ENCODE measurements around the gene CAB39.

CAB39 gene

GRCh38 chr2:230734247-230735175, 21.9 kb downstream of the CAB39 start:
- Histone ChIP-seq H3K4me1 (ENCODE audit: control insufficient read depth, insufficient read depth, low read length, unreplicated experiment) (no peaks in the 10 kb centered on the region), H2AFZ (ENCODE audit: low read length, unreplicated experiment) (no peak overlapping the region), H3K27me3 (ENCODE audit: insufficient read depth, low read length) (no peaks in the 10 kb centered on the region), H3K4me3 (ENCODE audit: low read depth, low read length) (no peak overlapping the region), H3K36me3 (ENCODE audit: insufficient read depth, low read length) (no peaks in the 10 kb centered on the region), H3K27ac (ENCODE audit: low read depth, low read length) (no peak overlapping the region), H3K79me2 (ENCODE audit: control insufficient read depth, insufficient read depth, low read length, unreplicated experiment) (peaks cover 80% of the 10 kb centered on the region)

- Histone ChIP-seq H3K4me3 (ENCODE audit: low read depth, low read length) (no peak overlapping the region), H2AFZ (ENCODE audit: low read length, unreplicated experiment) (no peak overlapping the region), H3K27me3 (ENCODE audit: insufficient read depth, low read length) (no peaks in the 10 kb centered on the region), H3K79me2 (ENCODE audit: control insufficient read depth, insufficient read depth, low read length, unreplicated experiment) (peaks cover 82% of the 10 kb centered on the region), H3K4me1 (ENCODE audit: control insufficient read depth, insufficient read depth, low read length, unreplicated experiment) (no peaks in the 10 kb centered on the region), H3K36me3 (ENCODE audit: insufficient read depth, low read length) (0 out of 2 replicates have a peak, but pooled peaks cover 4% of the 10 kb centered on the region), H3K27ac (ENCODE audit: low read depth, low read length) (no peak overlapping the region)
Observed at GRCh38 chr2:230735884-230736283, 23.2 kb downstream of the CAB39 start.

- peaks cover 10% of the 10 kb centered on the region; the same call in 1 of the 2 replicates for H3K36me3 ChIP-seq (ENCODE audit: insufficient read depth, low read length)
- no peaks in the 10 kb centered on the region for H3K4me1 ChIP-seq (ENCODE audit: control insufficient read depth, insufficient read depth, low read length, unreplicated experiment)
- H3K4me3 ChIP-seq (ENCODE audit: low read depth, low read length) = no peak overlapping the region
- H3K79me2 ChIP-seq (ENCODE audit: control insufficient read depth, insufficient read depth, low read length, unreplicated experiment) = peaks cover 75% of the 10 kb centered on the region
- H3K27me3 ChIP-seq (ENCODE audit: insufficient read depth, low read length) = no peaks in the 10 kb centered on the region
- H2AFZ ChIP-seq (ENCODE audit: low read length, unreplicated experiment) = no peak overlapping the region
- no peak overlapping the region for H3K27ac ChIP-seq (ENCODE audit: low read depth, low read length)
Observed at GRCh38 chr2:230737300-230737699, 24.7 kb downstream of the CAB39 start.

- Histone ChIP-seq H3K4me3 (ENCODE audit: low read depth, low read length) (no peak overlapping the region), H3K4me1 (ENCODE audit: control insufficient read depth, insufficient read depth, low read length, unreplicated experiment) (no peaks in the 10 kb centered on the region), H3K36me3 (ENCODE audit: insufficient read depth, low read length) (peaks cover 10% of the 10 kb centered on the region; the same call in 1 of the 2 replicates), H2AFZ (ENCODE audit: low read length, unreplicated experiment) (no peak overlapping the region), H3K79me2 (ENCODE audit: control insufficient read depth, insufficient read depth, low read length, unreplicated experiment) (peaks cover 72% of the 10 kb centered on the region), H3K27me3 (ENCODE audit: insufficient read depth, low read length) (no peaks in the 10 kb centered on the region), H3K27ac (ENCODE audit: low read depth, low read length) (no peak overlapping the region)
Observed at GRCh38 chr2:230737791-230738226, 25.2 kb downstream of the CAB39 start.

GRCh38 chr2:230738391-230738811, 25.8 kb downstream of the CAB39 start:
- no peak overlapping the region for H3K27ac ChIP-seq (ENCODE audit: low read depth, low read length)

GRCh38 chr2:230738924-230739323, 26.3 kb downstream of the CAB39 start:
- H3K4me3 ChIP-seq (ENCODE audit: low read depth, low read length) = no peak overlapping the region
- H2AFZ ChIP-seq (ENCODE audit: low read length, unreplicated experiment) = no peak overlapping the region
- peaks cover 10% of the 10 kb centered on the region; the same call in 1 of the 2 replicates for H3K36me3 ChIP-seq (ENCODE audit: insufficient read depth, low read length)
- H3K27me3 ChIP-seq (ENCODE audit: insufficient read depth, low read length) = no peaks in the 10 kb centered on the region
- H3K4me1 ChIP-seq (ENCODE audit: control insufficient read depth, insufficient read depth, low read length, unreplicated experiment) = no peaks in the 10 kb centered on the region
- H3K79me2 ChIP-seq (ENCODE audit: control insufficient read depth, insufficient read depth, low read length, unreplicated experiment) = peaks cover 65% of the 10 kb centered on the region
- H3K27ac ChIP-seq (ENCODE audit: low read depth, low read length) = no peak overlapping the region

More at GRCh38 chr2:230738391-230738811, 25.8 kb downstream of the CAB39 start:
- Histone ChIP-seq H3K4me3 (ENCODE audit: low read depth, low read length) (no peak overlapping the region), H3K79me2 (ENCODE audit: control insufficient read depth, insufficient read depth, low read length, unreplicated experiment) (peaks cover 70% of the 10 kb centered on the region), H3K36me3 (ENCODE audit: insufficient read depth, low read length) (peaks cover 10% of the 10 kb centered on the region; the same call in 1 of the 2 replicates), H3K4me1 (ENCODE audit: control insufficient read depth, insufficient read depth, low read length, unreplicated experiment) (no peaks in the 10 kb centered on the region), H2AFZ (ENCODE audit: low read length, unreplicated experiment) (no peak overlapping the region), H3K27me3 (ENCODE audit: insufficient read depth, low read length) (no peaks in the 10 kb centered on the region)

GRCh38 chr2:230739961-230740360, 27.3 kb downstream of the CAB39 start:
- Histone ChIP-seq H2AFZ (ENCODE audit: low read length, unreplicated experiment) (no peak overlapping the region), H3K4me3 (ENCODE audit: low read depth, low read length) (no peak overlapping the region), H3K27me3 (ENCODE audit: insufficient read depth, low read length) (no peaks in the 10 kb centered on the region), H3K36me3 (ENCODE audit: insufficient read depth, low read length) (peaks cover 10% of the 10 kb centered on the region; the same call in 1 of the 2 replicates), H3K79me2 (ENCODE audit: control insufficient read depth, insufficient read depth, low read length, unreplicated experiment) (peaks cover 60% of the 10 kb centered on the region), H3K4me1 (ENCODE audit: control insufficient read depth, insufficient read depth, low read length, unreplicated experiment) (no peaks in the 10 kb centered on the region), H3K27ac (ENCODE audit: low read depth, low read length) (no peak overlapping the region)

- Histone ChIP-seq H3K79me2 (ENCODE audit: control insufficient read depth, insufficient read depth, low read length, unreplicated experiment) (peaks cover 61% of the 10 kb centered on the region), H3K4me3 (ENCODE audit: low read depth, low read length) (no peak overlapping the region), H3K27ac (ENCODE audit: low read depth, low read length) (no peak overlapping the region), H3K36me3 (ENCODE audit: insufficient read depth, low read length) (peaks cover 10% of the 10 kb centered on the region; the same call in 1 of the 2 replicates), H3K27me3 (ENCODE audit: insufficient read depth, low read length) (no peaks in the 10 kb centered on the region), H2AFZ (ENCODE audit: low read length, unreplicated experiment) (no peak overlapping the region), H3K4me1 (ENCODE audit: control insufficient read depth, insufficient read depth, low read length, unreplicated experiment) (no peaks in the 10 kb centered on the region)
Observed at GRCh38 chr2:230742781-230743180, 30.1 kb downstream of the CAB39 start.

GRCh38 chr2:230746213-230746612, 33.6 kb downstream of the CAB39 start:
- Histone ChIP-seq H3K36me3 (ENCODE audit: insufficient read depth, low read length) (peaks cover 3% of the 10 kb centered on the region; the same call in 1 of the 2 replicates), H3K4me3 (ENCODE audit: low read depth, low read length) (no peak overlapping the region), H3K79me2 (ENCODE audit: control insufficient read depth, insufficient read depth, low read length, unreplicated experiment) (peaks cover 58% of the 10 kb centered on the region), H3K4me1 (ENCODE audit: control insufficient read depth, insufficient read depth, low read length, unreplicated experiment) (peaks cover 14% of the 10 kb centered on the region), H3K27ac (ENCODE audit: low read depth, low read length) (no peak overlapping the region), H2AFZ (ENCODE audit: low read length, unreplicated experiment) (no peak overlapping the region), H3K27me3 (ENCODE audit: insufficient read depth, low read length) (no peaks in the 10 kb centered on the region)

GRCh38 chr2:230748087-230748486, 35.4 kb downstream of the CAB39 start:
- H3K27ac ChIP-seq (ENCODE audit: low read depth, low read length) = no peak overlapping the region
- peaks cover 16% of the 10 kb centered on the region for H3K4me1 ChIP-seq (ENCODE audit: control insufficient read depth, insufficient read depth, low read length, unreplicated experiment)
- no peak overlapping the region for H3K4me3 ChIP-seq (ENCODE audit: low read depth, low read length)
- no peaks in the 10 kb centered on the region for H3K36me3 ChIP-seq (ENCODE audit: insufficient read depth, low read length)
- H3K79me2 ChIP-seq (ENCODE audit: control insufficient read depth, insufficient read depth, low read length, unreplicated experiment) = peaks cover 67% of the 10 kb centered on the region
- H3K27me3 ChIP-seq (ENCODE audit: insufficient read depth, low read length) = no peaks in the 10 kb centered on the region
- H2AFZ ChIP-seq (ENCODE audit: low read length, unreplicated experiment) = no peak overlapping the region

GRCh38 chr2:230749111-230749510, 36.5 kb downstream of the CAB39 start:
- no peak overlapping the region for H2AFZ ChIP-seq (ENCODE audit: low read length, unreplicated experiment)
- no peaks in the 10 kb centered on the region for H3K27me3 ChIP-seq (ENCODE audit: insufficient read depth, low read length)
- H3K4me1 ChIP-seq (ENCODE audit: control insufficient read depth, insufficient read depth, low read length, unreplicated experiment) = peaks cover 16% of the 10 kb centered on the region
- no peak overlapping the region for H3K27ac ChIP-seq (ENCODE audit: low read depth, low read length)
- peaks cover 69% of the 10 kb centered on the region for H3K79me2 ChIP-seq (ENCODE audit: control insufficient read depth, insufficient read depth, low read length, unreplicated experiment)
- H3K36me3 ChIP-seq (ENCODE audit: insufficient read depth, low read length) = no peaks in the 10 kb centered on the region
- H3K4me3 ChIP-seq (ENCODE audit: low read depth, low read length) = no peak overlapping the region

Measured in ACC112 (cell line).